NT2/D1 (cell line): ENCODE measurements around the gene MVP.

Experiments
- DNase-seq: peaks from one replicate; pipeline ENCODE4 v3.0.0-alpha.2; 2011; ENCODE audit warnings: low read depth, low spot score
- H3K27me3 ChIP-seq: 2 replicates; pipeline ENCODE4 v1.6.0; 2011; ENCODE audit warnings: mild to moderate bottlenecking; ENCODE audit not compliant: insufficient read length, insufficient read depth
- H3K36me3 ChIP-seq: 2 replicates; pipeline ENCODE4 v1.6.1; 2011; ENCODE audit warnings: mild to moderate bottlenecking, low read length, mixed read lengths; ENCODE audit not compliant: insufficient read depth, insufficient read length
- H3K4me1 ChIP-seq: 2 replicates; pipeline ENCODE4 v1.5.1; 2011; ENCODE audit not compliant: insufficient read depth, insufficient read length
- H3K4me3 ChIP-seq: 2 replicates; pipeline ENCODE4 v1.5.1; 2011; ENCODE audit warnings: low read depth; ENCODE audit not compliant: insufficient read length
- H3K9ac ChIP-seq: 2 replicates; pipeline ENCODE4 v1.6.0; 2011; ENCODE audit warnings: low read depth; ENCODE audit not compliant: insufficient read length
- H3K9me3 ChIP-seq: 2 replicates; pipeline ENCODE4 v1.5.1; 2011; ENCODE audit warnings: mild to moderate bottlenecking, low read length; ENCODE audit not compliant: insufficient read depth
- SUZ12 ChIP-seq: IDR thresholded peaks from 2 replicates; pipeline ENCODE4 v1.6.1; 2011; ENCODE audit not compliant: insufficient read length, insufficient read depth; ENCODE audit errors: extremely low read depth
- YY1 ChIP-seq: IDR thresholded peaks from 2 replicates; pipeline ENCODE4 v1.6.1; 2011; ENCODE audit not compliant: insufficient read length, insufficient read depth
- ZNF274 ChIP-seq: IDR thresholded peaks from 2 replicates; pipeline ENCODE4 v1.6.1; 2011; ENCODE audit warnings: mild to moderate bottlenecking, low read depth, low read length

Gene MVP

DNA sequence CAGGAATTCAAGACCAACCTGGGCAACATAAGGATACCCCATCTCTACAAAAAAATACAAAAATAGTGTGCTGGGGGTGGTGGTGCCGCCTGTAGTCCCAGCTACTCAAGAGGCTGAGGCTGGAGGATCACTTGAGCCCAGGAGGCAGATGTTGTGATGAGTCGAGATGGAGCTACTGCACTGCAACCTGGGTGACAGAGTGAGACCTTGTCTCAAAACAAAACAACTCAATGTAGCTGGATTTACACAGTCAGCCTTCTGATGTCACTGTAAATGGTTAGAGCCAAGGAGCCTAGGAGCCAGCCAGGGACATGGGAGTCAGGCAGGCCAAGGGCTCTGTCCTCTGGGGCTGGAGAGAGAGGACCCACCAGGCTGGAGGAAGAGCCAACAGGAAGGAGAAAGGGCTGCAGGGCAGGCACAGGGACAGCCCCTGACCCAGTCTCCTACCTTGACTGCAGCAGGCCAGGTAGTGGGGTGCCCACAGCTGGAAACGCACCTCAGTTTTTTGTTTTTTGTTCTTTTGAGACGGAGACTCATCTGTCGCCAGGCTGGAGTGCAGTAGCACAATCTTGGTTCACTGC is 34.3 kb downstream of the MVP start:
- H3K27me3 ChIP-seq = no peaks in the 10 kb centered on the region
- no peak for TF ChIP-seq ZNF274
- no peak for TF ChIP-seq YY1
- no peak for TF ChIP-seq SUZ12
- H3K36me3 ChIP-seq = peaks cover 17% of the 10 kb centered on the region
- no peak overlapping the region for H3K4me3 ChIP-seq
- DNase-seq = no peak
- H3K9ac ChIP-seq = no peak overlapping the region
- H3K9me3 ChIP-seq = no peaks in the 10 kb centered on the region
- peaks cover 8% of the 10 kb centered on the region for H3K4me1 ChIP-seq

DNA sequence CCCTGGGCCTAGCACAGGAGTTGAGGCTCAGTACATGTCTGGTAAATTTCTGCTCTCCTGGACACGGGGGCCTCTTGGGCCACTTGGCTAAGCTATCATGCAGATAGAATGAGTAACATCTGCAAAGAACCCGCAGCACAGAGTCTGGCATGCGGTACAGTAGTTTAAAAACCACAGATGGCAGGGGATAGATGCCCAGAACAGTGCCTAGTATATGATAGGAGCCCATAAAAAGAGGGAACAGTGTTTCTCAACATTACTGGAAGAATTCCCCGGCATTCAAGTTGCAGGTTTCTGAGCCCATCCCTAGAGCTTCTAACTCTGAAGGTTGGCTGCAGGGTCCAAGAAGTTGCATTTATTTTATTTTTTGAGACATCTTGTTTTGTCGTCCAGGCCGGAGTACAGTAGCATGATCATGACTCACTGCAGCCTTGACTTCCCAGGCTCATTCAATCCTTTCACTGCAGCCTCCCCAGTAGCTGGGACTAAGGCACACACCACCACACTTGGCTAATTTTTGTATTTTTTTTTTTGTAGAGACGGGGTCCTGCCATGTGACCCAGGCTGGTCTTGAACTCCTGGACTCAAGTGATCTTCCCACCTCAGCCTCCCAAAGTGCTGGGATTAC is 37.0 kb downstream of the MVP start:
- DNase-seq = no peak
- H3K9me3 ChIP-seq = no peaks in the 10 kb centered on the region
- TF ChIP-seq SUZ12 = no peak
- H3K27me3 ChIP-seq = no peaks in the 10 kb centered on the region
- no peak overlapping the region for H3K4me3 ChIP-seq
- H3K36me3 ChIP-seq = peaks cover 35% of the 10 kb centered on the region
- peaks cover 14% of the 10 kb centered on the region for H3K4me1 ChIP-seq
- no peak overlapping the region for H3K9ac ChIP-seq

DNA sequence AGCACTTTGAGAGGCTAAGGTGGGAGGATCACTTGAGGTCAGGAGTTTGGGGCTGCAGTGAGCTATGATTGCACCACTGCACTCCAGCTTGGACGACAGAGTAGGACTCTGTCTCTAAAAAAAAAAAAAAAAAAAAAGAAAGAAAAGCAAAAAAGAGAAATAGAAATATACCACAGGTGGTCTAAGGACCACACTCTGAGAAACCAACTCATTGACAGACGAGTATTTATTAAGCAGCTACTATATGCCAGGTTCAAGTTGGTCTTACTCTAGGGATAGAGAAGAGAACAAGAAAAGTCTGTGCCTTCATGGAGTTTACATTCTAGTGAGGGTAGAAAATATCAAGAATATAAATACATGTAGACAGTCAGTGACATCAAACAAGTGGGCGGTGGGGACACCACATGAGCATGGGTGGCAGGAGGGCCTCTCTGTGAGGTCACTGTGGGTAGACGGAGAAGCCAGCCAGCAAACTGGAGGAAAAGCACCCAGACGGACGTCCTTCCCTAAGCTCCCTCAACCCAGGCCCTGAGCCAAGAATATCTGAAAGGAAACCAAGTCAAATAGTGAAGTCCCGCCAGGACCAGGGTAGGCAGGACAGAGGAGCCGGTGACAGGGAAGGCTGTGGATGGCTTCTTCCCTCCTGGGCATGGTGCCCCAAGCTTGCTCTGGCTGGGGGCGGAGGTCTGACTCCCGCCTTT is 38.0 kb downstream of the MVP start:
- Histone ChIP-seq H3K9ac (no peak overlapping the region), H3K4me3 (no peak overlapping the region), H3K36me3 (peaks cover 35% of the 10 kb centered on the region), H3K9me3 (no peaks in the 10 kb centered on the region), H3K27me3 (no peaks in the 10 kb centered on the region), H3K4me1 (peaks cover 14% of the 10 kb centered on the region)
- DNase-seq = no peak
- TF ChIP-seq SUZ12 (no peak), YY1 (no peak), ZNF274 (no peak)

DNA sequence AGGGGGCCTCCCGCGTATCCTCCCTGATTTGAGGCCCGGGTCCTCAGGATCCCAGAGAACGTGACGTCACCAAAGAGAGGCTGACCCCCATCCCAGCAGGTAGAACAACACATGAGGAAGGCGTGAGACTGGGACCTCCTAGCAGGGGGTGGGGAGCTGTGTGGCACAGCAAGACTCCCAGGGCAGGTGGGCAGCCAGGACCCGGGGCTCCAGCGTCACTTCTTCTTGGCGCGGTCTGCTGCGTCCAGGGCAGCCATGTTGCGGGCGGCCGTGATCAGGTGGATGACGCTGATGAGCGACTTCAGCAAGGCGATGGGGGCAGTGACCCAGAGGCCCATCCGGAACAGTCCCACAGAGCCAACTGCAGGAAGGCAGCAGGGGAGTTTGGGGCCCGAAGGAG is 38.7 kb downstream of the MVP start:
- H3K9me3 ChIP-seq = no peaks in the 10 kb centered on the region
- no peaks in the 10 kb centered on the region for H3K27me3 ChIP-seq
- TF ChIP-seq YY1 = no peak
- TF ChIP-seq ZNF274 = no peak
- TF ChIP-seq SUZ12 = no peak
- H3K4me1 ChIP-seq = peaks cover 14% of the 10 kb centered on the region
- DNase-seq = no peak
- no peak overlapping the region for H3K9ac ChIP-seq
- no peak overlapping the region for H3K4me3 ChIP-seq
- peaks cover 35% of the 10 kb centered on the region for H3K36me3 ChIP-seq

DNA sequence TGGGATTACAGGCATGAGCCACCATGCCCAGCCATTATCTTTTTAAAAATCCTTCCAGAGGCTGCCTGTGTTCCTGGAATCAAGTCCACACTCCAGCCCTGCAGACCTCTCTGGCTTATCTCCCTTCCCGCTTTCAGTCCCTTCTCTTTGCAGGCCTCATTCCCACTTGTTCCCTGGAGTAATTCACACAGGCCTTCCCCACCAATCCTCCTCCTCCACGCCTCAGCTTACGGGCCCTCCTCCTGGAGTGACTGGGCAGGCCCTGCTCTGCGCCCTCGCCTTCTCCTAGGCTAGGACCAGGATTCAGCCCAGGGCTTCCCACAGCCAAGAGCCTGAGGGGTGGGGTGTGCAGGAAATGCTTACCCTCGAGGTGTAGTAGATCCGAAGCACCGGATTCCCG is 40.0 kb downstream of the MVP start:
- peaks cover 35% of the 10 kb centered on the region for H3K36me3 ChIP-seq
- peaks cover 10% of the 10 kb centered on the region for H3K4me1 ChIP-seq
- no peaks in the 10 kb centered on the region for H3K9me3 ChIP-seq
- peak overlapping the region; percentile 8 for H3K9ac ChIP-seq
- no peaks in the 10 kb centered on the region for H3K27me3 ChIP-seq
- no peak for TF ChIP-seq YY1
- no peak for TF ChIP-seq ZNF274
- no peak for TF ChIP-seq SUZ12
- DNase-seq = no peak
- H3K4me3 ChIP-seq = no peak overlapping the region

DNA sequence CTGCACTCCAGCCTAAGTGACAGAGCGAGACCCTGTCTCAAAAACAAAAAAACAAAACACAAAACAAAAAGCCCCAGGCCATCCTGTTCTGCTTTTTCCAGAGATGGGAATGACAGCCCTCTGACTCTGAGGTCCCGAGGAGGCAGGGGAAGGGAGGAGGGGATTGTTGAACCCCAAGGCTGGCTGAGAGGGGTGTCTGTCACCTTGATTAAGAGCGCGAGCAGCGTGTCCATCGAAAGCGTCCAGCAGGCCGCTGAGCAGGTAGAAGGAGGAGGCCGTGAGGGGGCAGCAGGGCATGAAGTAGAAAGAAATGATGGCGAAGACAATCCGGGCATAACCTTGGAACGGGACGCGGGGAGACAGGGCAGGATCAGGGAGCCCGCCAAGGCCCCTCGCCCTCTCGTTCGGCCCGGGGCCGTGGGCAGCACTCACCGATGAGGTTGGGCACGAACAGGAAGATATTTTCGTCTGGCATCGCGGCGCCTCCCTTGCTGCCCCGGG is 42.2 kb downstream of the MVP start:
- no peaks in the 10 kb centered on the region for H3K27me3 ChIP-seq
- no peaks in the 10 kb centered on the region for H3K9me3 ChIP-seq
- DNase-seq = no peak
- H3K4me3 ChIP-seq = peak overlapping the region; percentile 89
- TF ChIP-seq SUZ12 = no peak
- no peak for TF ChIP-seq YY1
- no peak for TF ChIP-seq ZNF274
- H3K36me3 ChIP-seq = peaks cover 35% of the 10 kb centered on the region
- peaks cover 7% of the 10 kb centered on the region for H3K4me1 ChIP-seq
- peak overlapping the region; percentile 88 for H3K9ac ChIP-seq

DNA sequence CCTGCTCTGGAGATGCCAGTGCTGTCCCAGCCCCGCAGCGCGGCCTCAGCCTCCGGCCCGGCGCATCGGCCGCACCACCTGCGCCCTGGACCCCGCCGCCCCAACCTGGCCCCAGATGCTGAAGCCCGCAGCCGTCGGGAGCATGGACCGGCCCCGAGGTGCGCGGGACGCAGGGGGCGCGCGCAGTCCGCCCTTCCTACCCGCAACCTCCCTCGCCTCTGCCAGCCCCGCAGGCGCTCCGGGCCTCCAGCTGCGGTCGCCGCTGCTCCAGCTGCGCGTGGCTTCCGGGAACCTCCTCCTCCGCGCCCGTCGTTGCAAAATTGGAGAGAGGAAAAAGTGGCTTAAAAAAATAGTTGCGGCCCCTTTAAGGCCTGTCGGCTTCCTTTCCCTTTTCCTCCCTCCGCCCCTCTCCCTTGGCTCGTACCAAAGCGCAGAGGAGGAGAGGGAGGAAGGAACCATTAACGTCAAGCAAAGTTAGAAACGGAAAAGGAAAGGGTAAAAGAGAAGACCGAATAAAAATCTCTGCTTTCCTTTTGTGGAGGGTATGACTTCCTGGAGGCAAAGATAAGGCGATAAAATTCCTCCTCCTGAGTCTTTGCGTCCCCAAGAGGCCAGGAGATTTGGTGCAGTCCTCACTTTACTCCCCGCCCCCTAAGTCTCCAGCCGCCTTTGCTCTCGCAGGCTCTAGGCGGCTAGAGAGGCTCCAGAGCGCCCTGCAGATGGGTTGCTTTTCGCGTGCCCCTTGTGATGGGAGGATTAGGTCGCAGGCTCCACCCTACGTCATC is 42.8 kb downstream of the MVP start, which contains the start of gene CDIPT:
Gene CDIPT (minus strand): TSS at position 343 of the 785 bp plus-strand sequence. CDS start 369 bp downstream, outside the sequence.
- H3K9me3 ChIP-seq = no peaks in the 10 kb centered on the region
- H3K36me3 ChIP-seq = peaks cover 32% of the 10 kb centered on the region
- no peaks in the 10 kb centered on the region for H3K27me3 ChIP-seq
- H3K4me1 ChIP-seq = peaks cover 7% of the 10 kb centered on the region
- no peak for TF ChIP-seq ZNF274
- no peak for TF ChIP-seq SUZ12
- no peak for TF ChIP-seq YY1
- H3K9ac ChIP-seq = peak within 1 kb of the TSS; percentile 88
- peak within 1 kb of the TSS; percentile 89 for H3K4me3 ChIP-seq
- DNase-seq = peak; percentile 99
